Epithelial cell of proximal tubule (primary cell): ENCODE measurements around the gene ENTPD6. TPM values are rescaled to one million over a fixed set of nuclear protein-coding genes. Genes with fewer than 3 reads are reported as not detected.
"Not testable (repeated sequence)": the region's sequence is repeated elsewhere in the genome, so short reads cannot be mapped to it uniquely, and the experiment has no call there.

ENCODE experiments used
- DNase-seq: peaks from one replicate; pipeline ENCODE4 v3.0.0-alpha.2; 2011; ENCODE audit warnings: low read depth
- H3K4me3 ChIP-seq: 2 replicates; pipeline ENCODE4 v1.5.1; 2011; ENCODE audit warnings: low read depth, mild to moderate bottlenecking, low read length
- CTCF ChIP-seq: conservative IDR thresholded peaks from 2 replicates; pipeline ENCODE4 v1.5.1; 2012; ENCODE audit warnings: low read depth, mild to moderate bottlenecking, low read length
- total RNA-seq: library from RNA; depleted of rRNA; stranded (reverse); fragments of >200 nt; gene quantifications from 2 replicates; pipeline ENCODE4 v1.2.3, GENCODE V29; 2015

Gene ENTPD6
- total RNA-seq, 1 donor from 2014 or later = 76.5 TPM

GRCh38 chr20:25259358-25259757 is 63.8 kb downstream of the ENTPD6 start:
- TF ChIP-seq CTCF = no peak
- no peak for DNase-seq
- no peak overlapping the region for H3K4me3 ChIP-seq

- TF ChIP-seq CTCF = no peak
- DNase-seq = no peak
- no peak overlapping the region for H3K4me3 ChIP-seq
These were observed 64.3 kb downstream of the ENTPD6 start for GRCh38 chr20:25259788-25260254.

- not testable (repeated sequence) for H3K4me3 ChIP-seq, DNase-seq
These were observed 65.4 kb downstream of the ENTPD6 start for GRCh38 chr20:25260770-25261437.

GRCh38 chr20:25269057-25269832 is 73.7 kb downstream of the ENTPD6 start:
- DNase-seq = no peak
- TF ChIP-seq CTCF = no peak
- no peak overlapping the region for H3K4me3 ChIP-seq

- H3K4me3 ChIP-seq = no peak overlapping the region
- no peak for TF ChIP-seq CTCF
- no peak for DNase-seq
These were observed 74.3 kb downstream of the ENTPD6 start for GRCh38 chr20:25269833-25270170.

- DNase-seq = no peak
- no peak for TF ChIP-seq CTCF
- H3K4me3 ChIP-seq = no peak overlapping the region
These were observed 75.3 kb downstream of the ENTPD6 start for GRCh38 chr20:25270829-25271251.

- no peak overlapping the region for H3K4me3 ChIP-seq
- no peak for DNase-seq
- TF ChIP-seq CTCF = no peak
These were observed 76.1 kb downstream of the ENTPD6 start for GRCh38 chr20:25271486-25272222.
